ENCODE data around the gene TMEM235.

Gene TMEM235

GRCh38 chr17:78204387-78205123 lies 26.9 kb upstream of the TMEM235 start:
- Histone ChIP-seq H3K36me3 (replicated peaks; ENCODE audit: low read depth, low read length) (peaks cover 25% of the 10 kb centered on the region), H3K4me2 (ENCODE audit: low read length) (no peak overlapping the region), H3K27ac (ENCODE audit: low read length) (no peak overlapping the region), H3K9ac (ENCODE audit: low read length) (no peak overlapping the region), H3K9me3 (ENCODE audit: insufficient read depth, low read length) (no peaks in the 10 kb centered on the region), H2AFZ (ENCODE audit: low read depth, low read length) (no peak overlapping the region), H3K79me2 (ENCODE audit: low read length) (peaks cover 12% of the 10 kb centered on the region), H3K4me1 (ENCODE audit: low read length) (no peaks in the 10 kb centered on the region), H3K4me3 (ENCODE audit: low read length) (no peak overlapping the region), H3K27me3 (ENCODE audit: low read depth, low read length) (no peaks in the 10 kb centered on the region), H4K20me1 (ENCODE audit: insufficient read depth, low read length) (0 out of 2 replicates have a peak, but pooled peaks cover 2% of the 10 kb centered on the region)
- TF ChIP-seq EZH2phosphoT487 (IDR thresholded peaks at IDR 0.05; ENCODE audit: low read depth), result no peak
- no peak for TF ChIP-seq CTCF (IDR thresholded peaks at IDR 0.05; ENCODE audit: low read depth, low read length)

GRCh38 chr17:78205124-78205775 lies 26.2 kb upstream of the TMEM235 start:
- Histone ChIP-seq H3K27me3 (ENCODE audit: low read depth, low read length) (no peaks in the 10 kb centered on the region), H3K36me3 (replicated peaks; ENCODE audit: low read depth, low read length) (peaks cover 22% of the 10 kb centered on the region), H3K9ac (ENCODE audit: low read length) (no peak overlapping the region), H3K9me3 (ENCODE audit: insufficient read depth, low read length) (no peaks in the 10 kb centered on the region), H3K4me3 (ENCODE audit: low read length) (no peak overlapping the region), H3K4me2 (ENCODE audit: low read length) (no peak overlapping the region), H2AFZ (ENCODE audit: low read depth, low read length) (no peak overlapping the region), H4K20me1 (ENCODE audit: insufficient read depth, low read length) (no peaks in the 10 kb centered on the region), H3K4me1 (ENCODE audit: low read length) (no peaks in the 10 kb centered on the region), H3K79me2 (ENCODE audit: low read length) (peaks cover 6% of the 10 kb centered on the region; the same call in 1 of the 2 replicates), H3K27ac (ENCODE audit: low read length) (no peak overlapping the region)
- TF ChIP-seq EZH2phosphoT487 (IDR thresholded peaks at IDR 0.05; ENCODE audit: low read depth) (no peak), CTCF (IDR thresholded peaks at IDR 0.05; ENCODE audit: low read depth, low read length) (no peak)

GRCh38 chr17:78206298-78206697 lies 25.1 kb upstream of the TMEM235 start:
- H2AFZ ChIP-seq (ENCODE audit: low read depth, low read length), result no peak overlapping the region
- no peak overlapping the region for H3K4me3 ChIP-seq (ENCODE audit: low read length)
- no peaks in the 10 kb centered on the region for H4K20me1 ChIP-seq (ENCODE audit: insufficient read depth, low read length)
- H3K36me3 ChIP-seq (replicated peaks; ENCODE audit: low read depth, low read length), result peaks cover 19% of the 10 kb centered on the region
- H3K9me3 ChIP-seq (ENCODE audit: insufficient read depth, low read length), result no peaks in the 10 kb centered on the region
- no peak overlapping the region for H3K27ac ChIP-seq (ENCODE audit: low read length)
- no peak overlapping the region for H3K4me2 ChIP-seq (ENCODE audit: low read length)
- no peaks in the 10 kb centered on the region for H3K79me2 ChIP-seq (ENCODE audit: low read length)
- H3K9ac ChIP-seq (ENCODE audit: low read length), result no peak overlapping the region
- no peaks in the 10 kb centered on the region for H3K4me1 ChIP-seq (ENCODE audit: low read length)
- TF ChIP-seq EZH2phosphoT487 (IDR thresholded peaks at IDR 0.05; ENCODE audit: low read depth) (no peak), CTCF (IDR thresholded peaks at IDR 0.05; ENCODE audit: low read depth, low read length) (no peak)
- H3K27me3 ChIP-seq (ENCODE audit: low read depth, low read length), result no peaks in the 10 kb centered on the region

- no peak overlapping the region for H2AFZ ChIP-seq (ENCODE audit: low read depth, low read length)
- H4K20me1 ChIP-seq (ENCODE audit: insufficient read depth, low read length), result no peaks in the 10 kb centered on the region
- H3K9ac ChIP-seq (ENCODE audit: low read length), result no peak overlapping the region
- no peaks in the 10 kb centered on the region for H3K27me3 ChIP-seq (ENCODE audit: low read depth, low read length)
- H3K27ac ChIP-seq (ENCODE audit: low read length), result no peak overlapping the region
- H3K79me2 ChIP-seq (ENCODE audit: low read length), result no peaks in the 10 kb centered on the region
- H3K9me3 ChIP-seq (ENCODE audit: insufficient read depth, low read length), result no peaks in the 10 kb centered on the region
- TF ChIP-seq EZH2phosphoT487 (IDR thresholded peaks at IDR 0.05; ENCODE audit: low read depth) (no peak), CTCF (IDR thresholded peaks at IDR 0.05; ENCODE audit: low read depth, low read length) (no peak)
- no peak overlapping the region for H3K4me2 ChIP-seq (ENCODE audit: low read length)
- no peaks in the 10 kb centered on the region for H3K4me1 ChIP-seq (ENCODE audit: low read length)
- H3K4me3 ChIP-seq (ENCODE audit: low read length), result no peak overlapping the region
- peaks cover 12% of the 10 kb centered on the region for H3K36me3 ChIP-seq (replicated peaks; ENCODE audit: low read depth, low read length)
Measured at GRCh38 chr17:78208486-78208885, 22.9 kb upstream of the TMEM235 start.
